NCI-H446 (cell line): Measurements from ENCODE around the gene CRB3.
"Not testable (repeated sequence)": the region's sequence is repeated elsewhere in the genome, so short reads cannot be mapped to it uniquely, and the experiment has no call there.

Source experiments
- DNase-seq, 2 experiments: peaks; one replicate each; lab custom pipeline; 2025; lab: John Stamatoyannopoulos, UW

Gene CRB3

DNA sequence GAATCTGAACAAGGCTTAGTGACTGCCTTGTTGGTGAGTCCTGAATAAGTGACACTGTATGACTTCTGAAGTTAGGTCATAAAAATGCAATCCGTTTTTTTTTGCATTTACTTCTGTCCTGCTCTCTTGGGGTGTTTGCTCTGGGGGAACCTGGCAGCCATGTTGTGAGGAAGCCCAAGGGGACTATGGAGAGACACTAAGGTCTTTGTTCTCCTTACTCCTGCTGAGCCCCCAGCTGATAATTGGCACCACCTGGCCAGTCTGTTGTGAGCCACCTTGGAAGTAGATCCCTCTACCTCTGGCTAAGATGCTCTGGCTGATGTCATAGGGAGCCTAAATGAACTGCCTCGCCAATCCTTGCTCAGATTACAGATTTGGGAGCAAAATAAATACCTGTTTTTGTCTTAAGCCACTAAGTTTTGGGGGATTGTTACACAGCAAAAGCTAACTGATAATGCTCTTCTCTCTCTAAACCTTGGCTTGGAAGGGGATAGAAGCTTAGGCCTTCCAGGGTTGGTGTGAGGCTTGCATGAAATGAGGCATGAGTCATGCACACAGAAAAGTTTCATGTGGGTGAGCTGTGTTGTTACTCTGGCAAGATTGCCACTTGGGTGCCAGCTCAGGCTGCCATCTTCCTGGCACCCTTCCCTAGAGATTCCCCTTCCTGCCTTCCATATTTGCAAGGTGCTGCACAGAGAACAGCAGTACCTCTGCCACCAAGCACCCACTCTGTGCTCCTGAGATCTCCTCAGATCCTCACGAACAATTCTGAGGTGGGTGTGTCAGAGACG is 27.9 kb downstream of the CRB3 start:
- no peak for DNase-seq

GRCh38 chr19:6494438-6495036 is 30.5 kb downstream of the CRB3 start:
- DNase-seq: no peak

DNA sequence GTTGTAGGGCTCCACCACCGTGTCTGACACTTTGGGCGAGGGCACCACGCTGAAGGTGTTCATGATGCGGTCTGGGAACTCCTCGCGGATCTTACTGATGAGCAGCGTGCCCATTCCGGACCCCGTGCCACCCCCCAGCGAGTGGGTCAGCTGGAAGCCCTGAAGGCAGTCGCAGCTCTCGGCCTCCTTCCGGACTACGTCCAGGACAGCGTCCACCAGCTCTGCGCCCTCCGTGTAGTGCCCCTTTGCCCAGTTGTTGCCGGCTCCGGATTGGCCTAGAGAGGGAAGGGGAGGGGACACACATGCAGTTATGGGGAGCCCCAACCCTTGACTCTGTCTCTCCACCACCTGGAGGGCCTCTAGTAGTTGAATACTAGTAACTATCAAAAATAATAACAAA is 31.9 kb downstream of the CRB3 start:
- DNase-seq: no peak

DNA sequence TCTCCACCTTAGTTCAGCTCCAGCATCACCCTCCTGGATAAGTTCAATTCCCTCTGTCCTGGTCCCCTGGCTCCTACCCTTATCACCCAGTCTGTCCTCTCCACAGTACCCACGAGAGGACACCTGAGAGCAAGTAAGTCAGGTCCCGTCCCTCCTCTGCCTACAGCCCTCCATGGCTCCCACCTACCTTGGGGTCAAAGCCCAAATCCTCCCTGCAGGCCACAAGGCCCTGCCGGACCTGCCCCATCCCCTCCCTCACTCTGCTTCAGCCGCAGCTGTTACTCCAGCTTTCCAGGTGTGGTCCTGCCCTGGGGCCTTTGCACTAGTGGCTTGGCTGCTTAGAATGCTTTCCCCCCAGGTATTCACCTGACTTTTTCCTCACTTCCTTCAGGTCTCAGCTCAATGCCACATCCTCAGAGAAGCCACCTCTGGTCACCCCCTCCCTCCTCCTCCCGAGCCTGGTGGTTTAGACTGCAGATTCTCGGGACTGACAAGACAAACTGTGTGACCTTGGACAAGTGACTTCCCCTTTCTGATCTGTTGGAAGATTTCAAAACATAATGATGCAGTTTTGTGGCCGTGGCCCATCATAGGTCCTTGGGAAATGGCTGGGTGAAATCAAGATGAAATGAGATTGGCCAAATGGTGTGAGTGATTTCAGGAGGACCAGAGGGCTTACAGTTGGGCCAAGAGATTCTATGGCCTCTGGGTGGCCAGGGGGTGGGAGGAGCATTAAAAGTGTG is 34.4 kb downstream of the CRB3 start:
- no peak for DNase-seq

DNA sequence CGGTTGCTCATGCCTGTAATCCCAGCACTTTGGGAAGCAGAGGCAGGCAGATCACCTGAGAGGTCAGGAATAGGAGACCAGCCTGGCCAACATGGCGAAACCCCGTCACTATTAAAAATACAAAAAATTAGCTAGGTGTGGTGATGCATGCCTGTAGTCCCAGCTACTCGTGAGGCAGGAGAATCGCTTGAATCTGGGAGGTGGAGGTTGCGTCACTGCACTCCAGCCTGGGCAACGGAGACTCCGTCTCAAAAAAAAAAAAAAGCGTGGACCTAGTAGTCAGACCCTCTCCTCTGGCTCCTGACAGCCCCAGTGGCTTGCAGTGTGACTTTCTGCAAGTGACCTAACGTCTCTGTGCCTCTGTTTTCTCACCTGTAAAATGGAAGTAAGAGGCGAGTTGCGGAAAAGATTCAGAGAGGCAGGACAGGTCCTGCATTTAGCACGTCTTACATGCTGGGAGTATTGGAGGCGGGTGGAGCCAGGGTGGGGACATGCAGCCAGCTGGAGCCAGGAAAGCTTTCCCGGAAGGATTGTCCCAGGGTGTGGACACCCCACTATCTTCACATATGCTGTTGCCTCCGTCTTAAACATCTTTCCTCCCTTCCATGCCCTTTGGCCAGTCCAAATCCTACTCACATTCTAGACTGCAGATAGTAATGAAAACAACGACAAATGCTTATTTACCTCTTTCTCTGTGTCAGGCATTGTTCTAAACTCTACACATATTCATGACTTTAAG is 35.1 kb downstream of the CRB3 start:
- no peak for DNase-seq

GRCh38 chr19:6500837-6501739 is 37.0 kb downstream of the CRB3 start:
- DNase-seq: no peak

- DNase-seq: no peak
Measured at GRCh38 chr19:6501740-6502648, 37.9 kb downstream of the CRB3 start, which contains the start of gene TUBB4A. TUBB4A (minus strand) TSS chr19:6502309; CDS start chr19:6502212, 97 bp downstream.

- no peak for DNase-seq
Measured at GRCh38 chr19:6503407-6504201, 39.5 kb downstream of the CRB3 start.

GRCh38 chr19:6508028-6508771 is 44.1 kb downstream of the CRB3 start:
- not testable (repeated sequence) for DNase-seq

DNA sequence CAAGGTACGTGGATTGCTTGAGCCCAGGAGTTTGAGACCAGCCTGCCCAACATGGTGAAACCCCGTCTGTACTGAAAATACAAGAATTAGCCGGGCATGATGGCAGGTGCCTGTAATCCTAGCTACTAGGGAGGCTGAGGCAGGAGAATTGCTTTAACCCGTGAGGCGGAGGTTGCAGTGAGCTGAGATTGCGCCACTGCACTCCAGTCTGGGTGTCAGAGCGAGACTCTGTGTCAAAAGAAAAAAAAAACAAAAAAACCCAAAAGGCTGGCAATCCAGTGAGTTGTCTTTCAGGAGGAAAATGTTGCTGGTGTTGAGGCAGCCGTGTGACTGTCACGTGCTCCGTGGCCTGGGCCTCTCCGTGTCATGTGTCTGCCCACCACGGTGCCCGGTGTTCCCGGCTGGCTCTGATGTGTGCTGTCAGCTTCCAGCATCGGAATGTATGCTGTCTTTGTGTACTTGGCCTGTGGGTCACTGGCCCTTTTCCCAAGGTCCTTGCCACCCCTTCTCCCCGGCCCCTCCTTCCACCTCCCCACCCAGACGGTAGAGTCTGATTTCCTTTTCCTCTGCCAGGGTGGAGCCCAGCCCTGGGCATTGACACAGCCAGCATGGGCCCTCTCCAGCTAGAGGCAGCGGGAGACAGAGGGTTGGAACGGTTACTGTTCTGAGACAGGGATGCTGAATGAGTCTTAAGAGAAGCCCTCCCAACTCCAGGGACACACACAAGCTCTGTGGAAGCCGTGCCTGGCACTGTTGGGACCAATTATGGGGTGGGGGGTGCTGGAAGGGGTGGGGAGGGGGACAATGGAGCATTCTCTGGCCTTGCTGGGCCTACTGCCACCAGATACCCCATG is 45.3 kb downstream of the CRB3 start:
- no peak for DNase-seq

DNA sequence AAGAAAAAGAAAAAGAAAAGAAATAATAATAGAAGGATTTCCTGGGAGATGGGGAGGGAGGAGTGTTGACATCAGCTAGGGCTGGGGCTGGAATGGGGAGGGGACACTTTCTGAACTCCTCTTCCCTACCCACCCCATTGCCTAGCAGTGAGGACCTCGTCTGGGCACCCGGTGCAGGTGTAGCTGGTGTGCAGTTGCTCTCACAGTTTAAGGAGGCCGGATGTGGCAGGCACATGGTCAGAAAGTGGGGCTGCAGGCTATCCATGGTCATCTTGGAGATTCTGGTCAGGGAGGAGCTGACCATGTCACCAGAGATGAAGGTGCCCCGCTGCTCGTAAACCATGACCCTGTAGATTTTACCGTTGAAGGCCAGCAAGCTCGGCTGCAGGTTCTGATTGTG is 46.5 kb downstream of the CRB3 start:
- DNase-seq: no peak

GRCh38 chr19:6514089-6514488 is 50.0 kb downstream of the CRB3 start:
- no peak for DNase-seq

DNA sequence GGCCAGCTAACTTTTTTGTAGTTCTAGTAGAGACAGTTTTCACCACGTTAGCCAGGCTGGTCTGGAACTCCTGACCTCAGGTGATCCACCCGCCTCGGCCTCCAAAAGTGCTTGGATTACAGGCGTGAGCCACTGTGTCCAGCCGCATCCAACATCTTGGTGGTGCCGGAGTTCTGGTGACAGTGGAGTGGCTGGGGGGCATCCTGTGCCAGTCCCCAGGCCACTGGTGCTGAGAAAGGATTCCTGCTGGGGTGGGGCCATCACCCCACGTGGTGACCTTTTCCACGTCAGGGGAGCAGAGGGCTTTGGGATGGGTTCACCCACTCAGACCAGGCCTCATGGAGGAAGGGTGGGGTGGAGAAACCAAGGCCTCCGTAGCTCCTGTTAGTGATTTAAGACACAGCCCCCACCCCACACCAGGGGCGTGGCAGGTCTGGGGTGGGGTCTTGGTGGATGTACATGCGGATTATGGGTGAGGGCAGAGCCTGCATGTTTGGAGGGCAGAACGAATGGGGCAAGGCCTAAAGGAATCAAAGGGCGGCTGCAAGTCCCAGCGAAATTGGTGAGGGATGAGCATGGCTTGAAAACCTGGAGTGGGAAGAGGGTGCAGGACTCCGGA is 51.0 kb downstream of the CRB3 start:
- no peak for DNase-seq

- peak in 1 of 2 experiments; percentile 79 for DNase-seq
Measured at GRCh38 chr19:6516018-6516658, 52.1 kb downstream of the CRB3 start.
